Chondrocyte (in vitro differentiated cells): ENCODE results near the gene ARRB2. TPM values are rescaled to one million over a fixed set of nuclear protein-coding genes. Genes with fewer than 3 reads are reported as not detected.

Experiments used
- DNase-seq: peaks from one replicate; pipeline ENCODE4 v3.0.0; 2021; ENCODE audit warnings: mixed read lengths, low spot score
- H3K27ac Mint-ChIP-seq: one replicate; pipeline ENCODE4 v1.8.0; 2021; ENCODE audit warnings: mild to moderate bottlenecking, moderate library complexity, mixed read lengths; ENCODE audit not compliant: unreplicated experiment
- H3K27me3 Mint-ChIP-seq: 2 replicates; pipeline ENCODE4 v1.8.0; 2021; ENCODE audit warnings: low read depth, mixed read lengths
- H3K36me3 Mint-ChIP-seq: 2 replicates; pipeline ENCODE4 v1.8.0; 2021; ENCODE audit warnings: low read depth, mixed read lengths
- H3K4me1 Mint-ChIP-seq: 2 replicates; pipeline ENCODE4 v1.8.0; 2021; ENCODE audit warnings: low read depth, mild to moderate bottlenecking, mixed read lengths
- H3K4me3 Mint-ChIP-seq: one replicate; pipeline ENCODE4 v1.8.0; 2021; ENCODE audit warnings: mild to moderate bottlenecking, moderate library complexity, mixed read lengths; ENCODE audit not compliant: unreplicated experiment
- H3K9me3 Mint-ChIP-seq: 2 replicates; pipeline ENCODE4 v1.8.0; 2021; ENCODE audit warnings: low read depth, mixed read lengths
- CTCF ChIP-seq: fragments of 200-600 bp; sonication (generic); IDR thresholded peaks from 2 replicates; pipeline ENCODE4 v1.5.0; 2021; ENCODE audit warnings: antibody characterized with exemption, mild to moderate bottlenecking, moderate library complexity
- total RNA-seq: library from RNA; stranded (reverse); gene quantifications from 3 replicates; pipeline ENCODE4 v1.2.1, GENCODE V29; 2021

Gene ARRB2
- total RNA-seq, 1 donor from 2014 or later: 7.2 TPM

DNA sequence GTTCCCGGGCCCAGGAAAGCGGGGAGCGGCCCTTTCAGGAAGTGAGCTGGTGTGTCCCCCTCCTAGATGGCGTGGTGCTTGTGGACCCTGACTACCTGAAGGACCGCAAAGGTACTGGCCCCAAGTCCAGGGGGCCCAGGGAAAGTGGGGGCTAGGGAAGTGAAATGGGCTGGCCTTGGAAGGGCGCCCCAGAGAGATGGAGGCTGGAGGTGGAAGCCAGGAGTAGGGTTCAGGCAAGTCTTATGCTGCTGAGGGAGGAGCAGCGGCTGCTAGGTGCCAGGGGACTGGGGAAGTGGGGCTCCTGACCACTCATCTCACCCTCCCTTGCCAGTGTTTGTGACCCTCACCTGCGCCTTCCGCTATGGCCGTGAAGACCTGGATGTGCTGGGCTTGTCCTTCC is 5.6 kb downstream of the ARRB2 start:
- peaks cover 1% of the 10 kb centered on the region for H3K4me1 Mint-ChIP-seq
- no peaks in the 10 kb centered on the region for H3K27me3 Mint-ChIP-seq
- H3K36me3 Mint-ChIP-seq: no peaks in the 10 kb centered on the region
- no peak for TF ChIP-seq CTCF
- no peak overlapping the region for H3K4me3 Mint-ChIP-seq
- no peak overlapping the region for H3K27ac Mint-ChIP-seq
- H3K9me3 Mint-ChIP-seq: no peaks in the 10 kb centered on the region
- DNase-seq: no peak

- Mint-ChIP-seq H3K27me3 (no peaks in the 10 kb centered on the region), H3K4me1 (peaks cover 5% of the 10 kb centered on the region), H3K9me3 (no peaks in the 10 kb centered on the region), H3K36me3 (no peaks in the 10 kb centered on the region), H3K4me3 (no peak overlapping the region), H3K27ac (no peak overlapping the region)
- no peak for TF ChIP-seq CTCF
- DNase-seq: no peak
These were observed 7.4 kb downstream of the ARRB2 start for GRCh38 chr17:4717791-4718190.

DNA sequence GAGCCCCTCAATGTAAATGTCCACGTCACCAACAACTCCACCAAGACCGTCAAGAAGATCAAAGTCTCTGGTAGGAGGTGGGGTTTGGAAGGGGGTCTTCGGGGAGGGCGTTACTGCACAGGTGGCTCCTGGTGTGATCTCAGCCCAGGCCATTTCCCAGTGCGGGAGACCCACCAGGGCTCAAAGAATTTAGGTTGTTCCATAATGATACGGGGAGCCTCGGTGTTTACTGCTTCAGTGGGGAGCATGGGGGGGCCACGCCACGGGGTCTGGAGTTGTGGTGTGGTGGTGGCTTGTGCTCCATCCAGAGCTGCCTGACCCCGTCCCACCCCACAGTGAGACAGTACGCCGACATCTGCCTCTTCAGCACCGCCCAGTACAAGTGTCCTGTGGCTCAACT is 7.8 kb downstream of the ARRB2 start:
- no peak overlapping the region for H3K27ac Mint-ChIP-seq
- peaks cover 5% of the 10 kb centered on the region for H3K4me1 Mint-ChIP-seq
- H3K27me3 Mint-ChIP-seq: no peaks in the 10 kb centered on the region
- no peaks in the 10 kb centered on the region for H3K36me3 Mint-ChIP-seq
- no peak for TF ChIP-seq CTCF
- no peak for DNase-seq
- no peaks in the 10 kb centered on the region for H3K9me3 Mint-ChIP-seq
- H3K4me3 Mint-ChIP-seq: no peak overlapping the region

- Mint-ChIP-seq H3K27ac (no peak overlapping the region), H3K4me3 (no peak overlapping the region), H3K36me3 (no peaks in the 10 kb centered on the region)
These were observed 8.7 kb downstream of the ARRB2 start for GRCh38 chr17:4719146-4719545.

DNA sequence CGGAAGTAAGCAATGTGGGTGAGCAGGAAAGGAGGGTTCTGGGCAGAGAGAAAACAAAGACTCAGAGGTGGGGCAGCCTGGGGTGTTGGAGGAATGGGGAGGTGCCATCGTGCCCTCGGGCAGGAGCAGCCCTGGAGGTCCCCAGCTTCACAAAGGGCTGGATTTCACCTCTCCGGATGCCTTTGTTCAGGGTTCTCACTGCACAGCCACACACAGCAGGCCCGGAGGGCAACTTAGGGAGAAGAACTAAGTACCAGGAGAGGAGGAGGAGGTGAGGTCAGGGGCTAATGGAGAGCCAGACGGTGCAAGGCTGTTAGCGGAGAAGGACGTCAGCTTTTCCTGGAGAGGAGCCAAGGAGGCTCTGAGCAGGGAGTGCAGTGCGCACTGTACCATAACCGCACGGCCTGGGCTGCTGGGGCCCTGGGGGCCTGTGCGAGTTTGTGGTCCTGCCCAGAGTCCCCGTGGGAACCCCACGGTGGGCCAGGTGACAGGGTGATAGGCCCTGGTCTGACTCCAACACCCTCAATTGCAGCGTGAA is 9.3 kb downstream of the ARRB2 start:
- Mint-ChIP-seq H3K4me1 (peaks cover 5% of the 10 kb centered on the region), H3K4me3 (no peak overlapping the region), H3K36me3 (no peaks in the 10 kb centered on the region), H3K27ac (no peak overlapping the region), H3K9me3 (no peaks in the 10 kb centered on the region), H3K27me3 (no peaks in the 10 kb centered on the region)
- no peak for TF ChIP-seq CTCF
- DNase-seq: no peak

More at GRCh38 chr17:4719146-4719545, 8.7 kb downstream of the ARRB2 start:
- DNase-seq: no peak
- Mint-ChIP-seq H3K9me3 (no peaks in the 10 kb centered on the region), H3K4me1 (peaks cover 5% of the 10 kb centered on the region), H3K27me3 (no peaks in the 10 kb centered on the region)
- no peak for TF ChIP-seq CTCF
